ENCODE data around the gene MYO1H.

Gene MYO1H

GRCh38 chr12:109443794-109444193 is 96.1 kb downstream of the MYO1H start:
- TF ChIP-seq TAF1 (IDR thresholded peaks at IDR 0.05; ENCODE audit: borderline replicate concordance, insufficient read depth, low read length) = no peak
- TF ChIP-seq REST (IDR thresholded peaks at IDR 0.05; ENCODE audit: insufficient read depth in 1 of 2, low read depth in 2 of 2, low read length in 2 of 2) = no peak
- TF ChIP-seq FOXP2 (optimal IDR thresholded peaks at IDR 0.05; ENCODE audit: borderline replicate concordance, extremely low read depth, extremely low read length, insufficient read depth) = no peak
- TF ChIP-seq SIN3A (IDR thresholded peaks at IDR 0.05; ENCODE audit: borderline replicate concordance, insufficient read depth, low read length) = no peak
- no peak for TF ChIP-seq POLR2AphosphoS5 (IDR thresholded peaks at IDR 0.05; ENCODE audit: low read depth, low read length)

- TF ChIP-seq POLR2AphosphoS5 (IDR thresholded peaks at IDR 0.05; ENCODE audit: low read depth, low read length) = no peak
- TF ChIP-seq TAF1 (IDR thresholded peaks at IDR 0.05; ENCODE audit: borderline replicate concordance, insufficient read depth, low read length) = no peak
- no peak for TF ChIP-seq REST (IDR thresholded peaks at IDR 0.05; ENCODE audit: insufficient read depth in 1 of 2, low read depth in 2 of 2, low read length in 2 of 2)
- no peak for TF ChIP-seq FOXP2 (optimal IDR thresholded peaks at IDR 0.05; ENCODE audit: borderline replicate concordance, extremely low read depth, extremely low read length, insufficient read depth)
- no peak for TF ChIP-seq SIN3A (IDR thresholded peaks at IDR 0.05; ENCODE audit: borderline replicate concordance, insufficient read depth, low read length)
These were observed 96.6 kb downstream of the MYO1H start for GRCh38 chr12:109444259-109444658.

- TF ChIP-seq TAF1 (IDR thresholded peaks at IDR 0.05; ENCODE audit: borderline replicate concordance, insufficient read depth, low read length) = no peak
- no peak for TF ChIP-seq POLR2AphosphoS5 (IDR thresholded peaks at IDR 0.05; ENCODE audit: low read depth, low read length)
- TF ChIP-seq SIN3A (IDR thresholded peaks at IDR 0.05; ENCODE audit: borderline replicate concordance, insufficient read depth, low read length) = no peak
- TF ChIP-seq REST (IDR thresholded peaks at IDR 0.05; ENCODE audit: insufficient read depth in 1 of 2, low read depth in 2 of 2, low read length in 2 of 2) = no peak
- no peak for TF ChIP-seq FOXP2 (optimal IDR thresholded peaks at IDR 0.05; ENCODE audit: borderline replicate concordance, extremely low read depth, extremely low read length, insufficient read depth)
These were observed 97.5 kb downstream of the MYO1H start for GRCh38 chr12:109445191-109445609.

- TF ChIP-seq TAF1 (IDR thresholded peaks at IDR 0.05; ENCODE audit: borderline replicate concordance, insufficient read depth, low read length) (no peak), POLR2AphosphoS5 (IDR thresholded peaks at IDR 0.05; ENCODE audit: low read depth, low read length) (no peak), FOXP2 (optimal IDR thresholded peaks at IDR 0.05; ENCODE audit: borderline replicate concordance, extremely low read depth, extremely low read length, insufficient read depth) (no peak), SIN3A (IDR thresholded peaks at IDR 0.05; ENCODE audit: borderline replicate concordance, insufficient read depth, low read length) (no peak), REST (IDR thresholded peaks at IDR 0.05; ENCODE audit: insufficient read depth in 1 of 2, low read depth in 2 of 2, low read length in 2 of 2) (no peak)
These were observed 99.2 kb downstream of the MYO1H start for GRCh38 chr12:109446869-109447268.

GRCh38 chr12:109447482-109447881 is 99.8 kb downstream of the MYO1H start:
- no peak for TF ChIP-seq SIN3A (IDR thresholded peaks at IDR 0.05; ENCODE audit: borderline replicate concordance, insufficient read depth, low read length)

All from PFSK-1 (cell line).